Measurements from ENCODE around the gene RASAL3.

DNA sequence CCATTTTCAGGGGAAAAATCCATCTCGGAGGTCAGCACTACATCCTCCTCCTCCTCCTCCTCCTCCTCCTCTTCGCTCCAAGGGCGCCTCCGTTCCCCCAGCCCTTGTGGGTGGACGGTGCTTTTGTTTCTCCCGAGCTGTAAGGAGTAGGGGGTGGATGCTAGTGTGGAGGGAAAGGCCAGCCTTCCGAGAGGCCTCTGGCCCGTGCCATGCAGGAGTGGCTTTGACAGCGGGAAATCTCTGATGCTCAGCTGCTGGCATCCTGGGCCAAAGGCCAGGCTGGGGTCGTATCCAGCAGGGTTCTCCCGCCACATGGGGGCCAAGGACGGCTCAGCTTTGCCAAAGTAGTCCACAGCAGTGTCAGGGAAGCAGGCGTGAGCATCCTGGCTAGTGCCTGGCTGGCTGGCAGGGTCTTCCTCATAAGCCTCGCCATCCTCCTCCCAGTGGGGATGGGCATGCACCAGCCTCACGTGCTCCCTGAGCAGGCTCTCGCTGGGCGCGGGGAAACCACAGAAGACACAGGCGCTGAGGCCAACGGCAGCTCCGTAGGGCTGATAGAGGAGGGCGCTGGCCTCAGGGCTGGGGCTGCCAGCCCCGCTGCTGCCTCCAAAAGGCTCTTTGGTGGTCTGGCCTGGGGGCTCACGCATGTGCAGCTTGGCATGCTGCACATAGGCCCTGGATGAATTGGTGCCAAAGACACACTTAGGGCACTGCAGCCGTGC is 25.1 kb downstream of the RASAL3 start:
- TF ChIP-seq SP2 (IDR thresholded peaks at IDR 0.05; ENCODE audit: low read length) (no peak), NRF1 (IDR thresholded peaks at IDR 0.05; ENCODE audit: low read depth, low read length) (no peak)

Measured in H1 (cell line).